ENCODE measurements around the gene TMEM72. TPM values are rescaled to one million over a fixed set of nuclear protein-coding genes. Genes with fewer than 3 reads are reported as not detected.

Gene TMEM72
- total and polyA plus RNA-seq, 7 donors, result 0.33 to 11.8 (median 4.1) TPM; not detected in 3

DNA sequence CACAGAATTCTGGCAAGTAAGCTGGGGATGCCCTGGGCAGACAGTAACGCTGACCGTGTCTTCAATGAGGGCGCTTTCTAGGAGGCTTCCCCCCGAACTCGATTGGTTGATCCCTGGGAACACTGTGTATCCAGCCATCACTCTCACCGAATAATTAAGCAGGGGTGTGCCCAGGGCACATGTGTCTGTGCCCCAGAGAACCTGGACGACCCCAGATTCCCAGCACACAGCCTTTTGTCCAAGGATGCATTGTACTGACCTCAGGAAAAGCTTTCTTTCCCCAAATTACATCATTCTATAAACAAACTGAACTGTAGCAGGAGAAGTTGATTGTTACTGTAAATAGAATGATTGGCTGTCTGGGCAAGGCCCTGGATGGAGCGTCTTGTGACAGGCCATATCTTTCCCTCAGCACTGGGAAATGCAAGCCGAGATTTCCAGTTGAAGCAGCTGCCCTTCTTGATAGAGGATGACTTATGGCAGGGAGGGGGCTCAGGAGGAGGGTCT, 74.1 kb downstream of the TMEM72 start:
- H3K36me3 ChIP-seq, result peaks cover 0 to 48% (median 10%) of the 10 kb centered on the region in 4 donors
- H3K4me1 ChIP-seq, result peaks cover 0 to 51% (median 28%) of the 10 kb centered on the region in 4 donors
- no peaks in the 10 kb centered on the region for H3K9me3 ChIP-seq
- peak in 1 of 4 donors; percentile 31 for TF ChIP-seq POLR2AphosphoS5 (IDR thresholded peaks at IDR 0.05)
- peak in 1 of 4 donors; percentile 49 for TF ChIP-seq EP300 (IDR thresholded peaks at IDR 0.05)
- no peak for TF ChIP-seq POLR2A (IDR thresholded peaks at IDR 0.05)
- 80 to 84% methylated on average over 9 of the region's 9 CpGs for WGBS, 2 donors
- peak; percentile 59 for DNase-seq
- peak overlapping the region; percentile 14 to 91 (median 55) for H3K27ac ChIP-seq
- H3K27me3 ChIP-seq, result no peaks in the 10 kb centered on the region
- no peak overlapping the region for H3K4me3 ChIP-seq
- intact Hi-C loops (cut with DNase I), result no loop called here

DNA sequence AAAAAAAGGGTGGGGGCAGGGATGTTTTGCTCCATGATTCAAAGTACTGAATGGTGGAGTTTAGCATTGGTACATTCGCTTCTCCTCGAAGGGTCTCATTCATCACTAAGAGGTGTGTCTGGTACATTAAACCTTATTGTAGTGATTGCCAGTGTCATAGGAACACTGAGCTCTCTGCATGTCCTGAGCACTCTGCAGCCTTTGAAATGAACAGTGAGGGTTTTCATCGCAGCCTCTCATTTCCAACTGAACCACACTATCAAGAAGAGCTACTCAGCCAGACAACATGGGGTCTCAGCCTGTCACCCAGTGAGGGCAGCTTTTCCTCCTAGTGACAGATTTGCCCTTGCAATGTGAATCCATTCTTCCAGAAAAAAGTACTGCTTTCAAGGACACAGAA, 75.0 kb downstream of the TMEM72 start:
- Histone ChIP-seq H3K27ac (peak overlapping the region in 3 of 4 donors; percentile 33 to 91 (median 59)), H3K4me1 (peaks cover 0 to 51% (median 19%) of the 10 kb centered on the region in 4 donors), H3K36me3 (peaks cover 0 to 56% (median 12%) of the 10 kb centered on the region in 4 donors), H3K4me3 (no peak overlapping the region), H3K9me3 (no peaks in the 10 kb centered on the region), H3K27me3 (no peaks in the 10 kb centered on the region)
- no peak for TF ChIP-seq EP300 (IDR thresholded peaks at IDR 0.05)
- TF ChIP-seq, protein P1, sequence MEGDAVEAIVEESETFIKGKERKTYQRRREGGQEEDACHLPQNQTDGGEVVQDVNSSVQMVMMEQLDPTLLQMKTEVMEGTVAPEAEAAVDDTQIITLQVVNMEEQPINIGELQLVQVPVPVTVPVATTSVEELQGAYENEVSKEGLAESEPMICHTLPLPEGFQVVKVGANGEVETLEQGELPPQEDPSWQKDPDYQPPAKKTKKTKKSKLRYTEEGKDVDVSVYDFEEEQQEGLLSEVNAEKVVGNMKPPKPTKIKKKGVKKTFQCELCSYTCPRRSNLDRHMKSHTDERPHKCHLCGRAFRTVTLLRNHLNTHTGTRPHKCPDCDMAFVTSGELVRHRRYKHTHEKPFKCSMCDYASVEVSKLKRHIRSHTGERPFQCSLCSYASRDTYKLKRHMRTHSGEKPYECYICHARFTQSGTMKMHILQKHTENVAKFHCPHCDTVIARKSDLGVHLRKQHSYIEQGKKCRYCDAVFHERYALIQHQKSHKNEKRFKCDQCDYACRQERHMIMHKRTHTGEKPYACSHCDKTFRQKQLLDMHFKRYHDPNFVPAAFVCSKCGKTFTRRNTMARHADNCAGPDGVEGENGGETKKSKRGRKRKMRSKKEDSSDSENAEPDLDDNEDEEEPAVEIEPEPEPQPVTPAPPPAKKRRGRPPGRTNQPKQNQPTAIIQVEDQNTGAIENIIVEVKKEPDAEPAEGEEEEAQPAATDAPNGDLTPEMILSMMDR (IDR thresholded peaks at IDR 0.05), result no peak
- no peak for TF ChIP-seq POLR2AphosphoS5 (IDR thresholded peaks at IDR 0.05)
- no peak for TF ChIP-seq POLR2A (IDR thresholded peaks at IDR 0.05)
- 92 to 98% methylated on average over 3 of the region's 3 CpGs for WGBS, 2 donors
- peak; percentile 19 for DNase-seq
- intact Hi-C loops (cut with DNase I), result no loop called here

Other genes with a start within 250 kb of the TMEM72 start
- gene RASSF4, start 48.5 kb downstream of the TMEM72 start, total RNA-seq, result 10 to 100 TPM; 23.2 to 61.7 (median 45.2) TPM
- 10 to 100 TPM in 2 of 3 donors, 1 to 10 TPM in 1; 7.8 to 23.2 (median 13.6) TPM for gene RASSF4, start 48.5 kb downstream of the TMEM72 start, polyA plus RNA-seq
- gene DEPP1, start 67.5 kb downstream of the TMEM72 start, total RNA-seq, result 100 to 1,000 TPM in 1 of 4 donors, 10 to 100 TPM in 3; 47.8 to 294 (median 54.7) TPM
- gene DEPP1, start 67.5 kb downstream of the TMEM72 start, polyA plus RNA-seq, result 10 to 100 TPM; 16.0 to 58.3 (median 53.6) TPM
- gene ZNF22, start 89.6 kb downstream of the TMEM72 start, total RNA-seq, result 10 to 100 TPM; 18.3 to 29.9 (median 24.0) TPM
- 10 to 100 TPM; 12.9 to 16.8 (median 13.5) TPM for gene ZNF22, start 89.6 kb downstream of the TMEM72 start, polyA plus RNA-seq

Data from sigmoid colon (tissue), 7 donors.